Mammary epithelial cell (primary cell): ENCODE measurements around the gene SHFL.

ENCODE experiments used
- CTCF ChIP-seq, 2 donors: IDR thresholded peaks in 1 of 2; conservative IDR thresholded peaks in 1 of 2; 2 replicates each; pipeline ENCODE4 v1.5.1; 2011 to 2012; ENCODE audit warnings: inconsistent platforms in 2 of 2, low read length in 2 of 2, mild to moderate bottlenecking in 2 of 2, control low read depth in 1 of 2, low read depth in 1 of 2; ENCODE audit not compliant: insufficient read depth in 1 of 2; ENCODE audit errors: extremely low read depth in 1 of 2
- EZH2 ChIP-seq: IDR thresholded peaks from 2 replicates; pipeline ENCODE4 v1.6.1; 2012; ENCODE audit warnings: low read length, inconsistent platforms, borderline replicate concordance

DNA sequence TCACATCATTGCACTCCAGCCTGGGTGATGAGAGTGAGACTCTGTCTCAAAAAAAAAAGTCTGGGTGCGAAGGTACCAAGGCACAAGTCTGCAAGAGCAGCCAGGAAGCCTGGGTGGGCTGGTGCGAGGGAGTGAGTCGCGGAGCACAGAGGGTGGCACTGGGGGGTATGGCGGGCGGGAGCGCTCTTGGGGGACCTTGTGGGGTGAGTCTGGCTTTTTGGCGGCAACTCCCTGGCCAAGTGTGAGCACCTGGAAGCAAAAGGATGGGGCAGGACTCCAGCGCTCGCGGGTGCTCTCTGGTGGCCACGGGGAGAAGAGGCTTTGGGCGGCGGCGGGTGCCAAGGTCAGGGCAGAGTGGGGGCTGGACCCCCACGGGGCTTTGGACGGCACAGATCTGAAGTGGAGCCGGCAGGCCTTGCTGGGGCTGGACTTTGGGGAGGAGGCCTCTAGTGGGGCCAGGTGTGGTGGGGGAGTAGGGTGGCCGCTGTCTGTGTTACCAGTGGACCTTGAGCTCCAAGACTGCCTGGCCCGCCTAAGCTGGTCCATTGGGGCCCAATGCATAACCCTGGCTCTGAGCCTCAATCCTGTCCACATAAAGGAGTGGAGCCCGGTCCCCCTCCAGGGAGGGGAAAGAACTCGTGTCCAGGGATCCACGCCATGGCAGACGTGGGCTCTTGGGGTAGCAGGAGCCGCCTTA lies 26.9 kb downstream of the SHFL start:
- TF ChIP-seq EZH2 (no peak), CTCF (conservative IDR thresholded peaks at IDR 0.05 in 1 of 2, IDR thresholded peaks at IDR 0.05 in 1 of 2; ENCODE audit: extremely low read depth in 1 of 2, insufficient read depth in 1 of 2, low read depth in 1 of 2, low read length in 2 of 2) (peak; percentile 44 to 77)
